Ovary (tissue), 9 donors: ENCODE data around the gene ZNF629. TPM values are rescaled to one million over a fixed set of nuclear protein-coding genes. Genes with fewer than 3 reads are reported as not detected.

Experiments used
- DNase-seq, 5 donors: peaks; one replicate each; pipeline ENCODE4 v3.0.0-alpha.2; 2019 to 2020
- H3K27ac ChIP-seq, 2 donors: fragments of 200-600 bp; one replicate each; pipeline versions ENCODE4 v1.5.1 to v1.8.0; 2019 to 2022
- H3K27me3 ChIP-seq: fragments of 200-600 bp; one replicate; pipeline ENCODE4 v1.8.0; 2022
- H3K36me3 ChIP-seq: fragments of 200-600 bp; sonication (generic); one replicate; pipeline ENCODE4 v1.5.1; 2019
- H3K4me1 ChIP-seq: one replicate; pipeline ENCODE4 v1.8.1; 2013; ENCODE audit warnings: mild to moderate bottlenecking, moderate library complexity; ENCODE audit not compliant: insufficient read depth
- H3K4me3 ChIP-seq: fragments of 200-600 bp; sonication (generic); one replicate; pipeline ENCODE4 v1.5.1; 2017
- H3K9me3 ChIP-seq, 2 donors: fragments of 200-600 bp in 1 of 2; sonication (generic) in 1 of 2; one replicate each; pipeline versions ENCODE4 v1.5.1 to v1.8.1; 2013 to 2019; ENCODE audit warnings: mild to moderate bottlenecking in 1 of 2, moderate library complexity in 1 of 2
- EP300 ChIP-seq: sonication (generic); formaldehyde crosslinking; IDR thresholded peaks from one replicate; pipeline ENCODE4 v1.6.1; 2017; ENCODE audit warnings: antibody characterized with exemption
- POLR2A ChIP-seq: fragments of 450-650 bp; IDR thresholded peaks from one replicate; pipeline ENCODE4 v1.6.1; 2017; ENCODE audit warnings: antibody characterized with exemption, mild to moderate bottlenecking, moderate library complexity
- WGBS, 3 donors: extraction: QIAGEN DNeasy Blood & Tissue Kit in 1 of 3; methylation state at CpG; one replicate each; pipeline versions ENCODE4 v1.1.5 to v1.1.7; 2013 to 2017; 5-methylcytosine and 5-hydroxymethylcytosine counted together
- intact Hi-C, 4 donors: fragments of 100-400 bp; cut with DNase I; formaldehyde crosslinking; loops; one replicate each; pipeline versions ENCODE4 v1.11.0 to v1.15.1; 2022 to 2023
- polyA plus RNA-seq, 2 donors: library from polyadenylated mRNA; stranded (reverse); fragments of 200-250 nt in 1 of 2; fragments of 350-450 nt in 1 of 2; fragmentation: Illumina TruSeq in 1 of 2; extraction: RNeasy Lipid Tissue Mini Kit (QIAGEN cat#74804) in 1 of 2; gene quantifications; one replicate each; pipeline ENCODE4 v1.2.3, GENCODE V29; 2013 to 2014
- total RNA-seq, 7 donors: library from RNA; depleted of rRNA in 2 of 7; stranded (reverse); fragments of >200 nt in 2 of 7; fragmentation: NEBNext Ultra II Directional in 3 of 7; extraction: Animal tissue kit (Norgen Biotek cat#: 25700) in 3 of 7; gene quantifications; one replicate each; pipeline versions ENCODE4 v1.1.0 to v1.2.4, GENCODE V29; 2016 to 2023
- TF ChIP-seq, protein P1 (sequence below), 3 donors: fragments of 450-650 bp in 2 of 3; fragments of 200-600 bp in 1 of 3; IDR thresholded peaks; one replicate each; pipeline versions ENCODE4 v1.5.1 to v1.8.0; 2016 to 2022; ENCODE audit warnings: antibody characterized with exemption in 3 of 3, mild to moderate bottlenecking in 1 of 3
- donor health status: DM: no; HTN: no; CAD: no; lungs with moderate emphysema.
- donor health status: DM: no; HTN: no; CAD: no.
- donor health status: Bipolar disorder and iron deficiency.
- donor health status: DM: yes; HTN: yes; CAD: no.
- donor health status: DM: no; HTN: no; CAD: no.
- donor health status: DM: yes; HTN: yes; CAD: no.

The ZNF629 gene
- total and polyA plus RNA-seq, 9 donors = 8.2 to 26.3 (median 19.9) TPM

- peaks cover 6% of the 10 kb centered on the region for H3K4me1 ChIP-seq
- no peaks in the 10 kb centered on the region for H3K36me3 ChIP-seq
- DNase-seq = no peak
- H3K4me3 ChIP-seq = no peak overlapping the region
- no peaks in the 10 kb centered on the region for H3K9me3 ChIP-seq
- TF ChIP-seq POLR2A (no peak), EP300 (no peak)
- TF ChIP-seq, protein P1, sequence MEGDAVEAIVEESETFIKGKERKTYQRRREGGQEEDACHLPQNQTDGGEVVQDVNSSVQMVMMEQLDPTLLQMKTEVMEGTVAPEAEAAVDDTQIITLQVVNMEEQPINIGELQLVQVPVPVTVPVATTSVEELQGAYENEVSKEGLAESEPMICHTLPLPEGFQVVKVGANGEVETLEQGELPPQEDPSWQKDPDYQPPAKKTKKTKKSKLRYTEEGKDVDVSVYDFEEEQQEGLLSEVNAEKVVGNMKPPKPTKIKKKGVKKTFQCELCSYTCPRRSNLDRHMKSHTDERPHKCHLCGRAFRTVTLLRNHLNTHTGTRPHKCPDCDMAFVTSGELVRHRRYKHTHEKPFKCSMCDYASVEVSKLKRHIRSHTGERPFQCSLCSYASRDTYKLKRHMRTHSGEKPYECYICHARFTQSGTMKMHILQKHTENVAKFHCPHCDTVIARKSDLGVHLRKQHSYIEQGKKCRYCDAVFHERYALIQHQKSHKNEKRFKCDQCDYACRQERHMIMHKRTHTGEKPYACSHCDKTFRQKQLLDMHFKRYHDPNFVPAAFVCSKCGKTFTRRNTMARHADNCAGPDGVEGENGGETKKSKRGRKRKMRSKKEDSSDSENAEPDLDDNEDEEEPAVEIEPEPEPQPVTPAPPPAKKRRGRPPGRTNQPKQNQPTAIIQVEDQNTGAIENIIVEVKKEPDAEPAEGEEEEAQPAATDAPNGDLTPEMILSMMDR (IDR thresholded peaks at IDR 0.05) = no peak
- H3K27me3 ChIP-seq = no peaks in the 10 kb centered on the region
- intact Hi-C loops = no loop called here
- no peak overlapping the region for H3K27ac ChIP-seq
- 53 to 77% (median 58%) methylated on average over 7 of the region's 7 CpGs for WGBS, 3 donors
These were observed 29.7 kb downstream of the ZNF629 start for GRCh38 chr16:30757316-30757715.

DNA sequence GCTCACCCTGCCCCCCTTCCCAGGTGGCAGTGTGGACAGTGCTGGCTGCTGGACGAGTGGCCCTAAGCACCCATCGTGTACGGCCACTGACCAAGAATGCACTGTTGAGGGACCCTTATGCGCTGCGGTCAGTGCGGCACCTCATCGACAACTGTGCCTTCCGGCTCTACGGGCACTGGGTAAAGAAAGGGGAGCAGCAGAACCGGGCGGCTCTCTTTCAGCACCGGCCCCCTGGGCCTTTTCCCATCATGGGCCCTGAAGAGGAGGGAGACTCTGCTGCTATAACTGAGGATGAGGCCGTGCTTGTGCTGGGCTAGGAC, 30.3 kb downstream of the ZNF629 start:
- no peak for TF ChIP-seq EP300
- TF ChIP-seq, protein P1 (IDR thresholded peaks at IDR 0.05) = no peak
- no peak for TF ChIP-seq POLR2A
- Histone ChIP-seq H3K4me3 (no peak overlapping the region), H3K9me3 (no peaks in the 10 kb centered on the region), H3K27ac (no peak overlapping the region), H3K4me1 (peaks cover 6% of the 10 kb centered on the region), H3K27me3 (no peaks in the 10 kb centered on the region), H3K36me3 (no peaks in the 10 kb centered on the region)
- DNase-seq = no peak
- 91 to 93% (median 92%) methylated on average over 11 to 13 of the region's 13 CpGs for WGBS, 3 donors
- intact Hi-C loops = no loop called here

DNA sequence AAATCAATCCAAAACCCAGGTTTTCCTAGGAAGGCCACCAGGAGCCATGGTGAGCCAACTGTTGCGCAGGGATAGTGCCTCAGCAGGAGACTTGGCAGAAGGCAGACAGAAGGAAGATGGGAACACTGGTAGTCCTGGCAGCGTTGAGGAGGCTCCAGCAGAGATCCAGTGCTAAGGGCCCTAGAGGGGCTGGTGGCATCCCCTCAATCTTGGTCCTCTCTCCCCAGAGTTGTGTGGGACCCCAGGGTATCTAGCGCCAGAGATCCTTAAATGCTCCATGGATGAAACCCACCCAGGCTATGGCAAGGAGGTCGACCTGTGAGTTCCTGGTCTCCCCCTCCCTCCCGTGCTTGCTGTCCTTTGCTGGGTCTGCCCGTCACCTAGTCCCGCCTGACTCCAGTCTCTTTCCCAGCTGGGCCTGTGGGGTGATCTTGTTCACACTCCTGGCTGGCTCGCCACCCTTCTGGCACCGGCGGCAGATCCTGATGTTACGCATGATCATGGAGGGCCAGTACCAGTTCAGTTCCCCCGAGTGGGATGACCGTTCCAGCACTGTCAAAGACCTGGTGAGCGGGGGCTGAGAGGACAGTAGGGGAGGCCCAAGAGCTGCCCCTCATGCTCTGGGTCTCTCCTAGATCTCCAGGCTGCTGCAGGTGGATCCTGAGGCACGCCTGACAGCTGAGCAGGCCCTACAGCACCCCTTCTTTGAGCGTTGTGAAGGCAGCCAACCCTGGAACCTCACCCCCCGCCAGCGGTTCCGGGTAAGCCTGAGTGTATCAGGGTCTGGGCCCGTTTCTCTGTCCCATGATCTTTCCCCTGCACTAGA, 30.8 kb downstream of the ZNF629 start:
- intact Hi-C loops = no loop called here
- TF ChIP-seq EP300 = no peak
- TF ChIP-seq, protein P1 (IDR thresholded peaks at IDR 0.05) = no peak
- TF ChIP-seq POLR2A = no peak
- H3K4me1 ChIP-seq = peaks cover 5% of the 10 kb centered on the region
- no peaks in the 10 kb centered on the region for H3K9me3 ChIP-seq
- no peak overlapping the region for H3K4me3 ChIP-seq
- H3K27me3 ChIP-seq = no peaks in the 10 kb centered on the region
- WGBS, 3 donors = 87 to 92% (median 89%) methylated on average over 20 of the region's 20 CpGs
- no peaks in the 10 kb centered on the region for H3K36me3 ChIP-seq
- H3K27ac ChIP-seq = no peak overlapping the region
- peak in 1 of 5 donors; percentile 11 for DNase-seq

GRCh38 chr16:30753596-30753995, 33.4 kb downstream of the ZNF629 start:
- TF ChIP-seq POLR2A (no peak), EP300 (no peak)
- TF ChIP-seq, protein P1 (IDR thresholded peaks at IDR 0.05) = no peak
- WGBS, 3 donors = 55 to 62% (median 62%) methylated on average over 4 of the region's 4 CpGs
- Histone ChIP-seq H3K4me3 (no peak overlapping the region), H3K9me3 (no peaks in the 10 kb centered on the region), H3K27ac (no peak overlapping the region), H3K36me3 (no peaks in the 10 kb centered on the region), H3K27me3 (no peaks in the 10 kb centered on the region), H3K4me1 (no peaks in the 10 kb centered on the region)
- intact Hi-C loops = no loop called here
- no peak for DNase-seq
